GM13977 (cell line): ENCODE measurements around the gene DRC7.
A peak's percentile ranks its signal among the peaks of the same experiment; 100 is the strongest.

Experiments used
- DNase-seq: peaks from one replicate; pipeline ENCODE4 v3.0.0; 2012; ENCODE audit warnings: low spot score
- in situ Hi-C: fragments of 300-500 bp; cut with MboI; formaldehyde crosslinking; loops from one replicate; pipeline ENCODE4 v1.12.0; 2022; ENCODE audit warnings: low sequenced_read_pairs, low pct_unique_long_range_greater_than_20kb, mixed read lengths, inconsistent platforms; ENCODE audit not compliant: unreplicated experiment
- TF ChIP-seq, protein P1 (sequence below): IDR thresholded peaks from 2 replicates; pipeline ENCODE4 v1.5.1; 2012; ENCODE audit warnings: mild to moderate bottlenecking, control low read depth; ENCODE audit not compliant: insufficient read depth; ENCODE audit errors: extremely low read depth, missing control alignments

Gene DRC7

DNA sequence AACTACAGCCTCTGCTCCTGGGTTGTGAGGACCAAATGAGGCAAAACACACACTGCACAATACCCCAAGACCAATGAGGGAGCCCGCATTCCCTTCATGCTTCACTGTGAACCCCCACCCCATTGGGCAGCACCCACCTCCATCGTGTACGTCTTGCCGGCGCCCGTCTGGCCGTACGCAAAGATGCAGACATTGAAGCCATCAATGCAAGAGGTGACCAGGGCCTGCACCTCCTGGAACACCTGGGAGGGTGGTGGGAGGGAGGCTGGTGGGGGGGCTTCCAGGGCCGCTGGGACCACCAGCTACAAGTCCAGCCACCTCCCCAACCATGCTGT, 69.4 kb downstream of the DRC7 start:
- no peak for DNase-seq
- TF ChIP-seq, protein P1, sequence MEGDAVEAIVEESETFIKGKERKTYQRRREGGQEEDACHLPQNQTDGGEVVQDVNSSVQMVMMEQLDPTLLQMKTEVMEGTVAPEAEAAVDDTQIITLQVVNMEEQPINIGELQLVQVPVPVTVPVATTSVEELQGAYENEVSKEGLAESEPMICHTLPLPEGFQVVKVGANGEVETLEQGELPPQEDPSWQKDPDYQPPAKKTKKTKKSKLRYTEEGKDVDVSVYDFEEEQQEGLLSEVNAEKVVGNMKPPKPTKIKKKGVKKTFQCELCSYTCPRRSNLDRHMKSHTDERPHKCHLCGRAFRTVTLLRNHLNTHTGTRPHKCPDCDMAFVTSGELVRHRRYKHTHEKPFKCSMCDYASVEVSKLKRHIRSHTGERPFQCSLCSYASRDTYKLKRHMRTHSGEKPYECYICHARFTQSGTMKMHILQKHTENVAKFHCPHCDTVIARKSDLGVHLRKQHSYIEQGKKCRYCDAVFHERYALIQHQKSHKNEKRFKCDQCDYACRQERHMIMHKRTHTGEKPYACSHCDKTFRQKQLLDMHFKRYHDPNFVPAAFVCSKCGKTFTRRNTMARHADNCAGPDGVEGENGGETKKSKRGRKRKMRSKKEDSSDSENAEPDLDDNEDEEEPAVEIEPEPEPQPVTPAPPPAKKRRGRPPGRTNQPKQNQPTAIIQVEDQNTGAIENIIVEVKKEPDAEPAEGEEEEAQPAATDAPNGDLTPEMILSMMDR: no peak
- in situ Hi-C loops: no loop called here

DNA sequence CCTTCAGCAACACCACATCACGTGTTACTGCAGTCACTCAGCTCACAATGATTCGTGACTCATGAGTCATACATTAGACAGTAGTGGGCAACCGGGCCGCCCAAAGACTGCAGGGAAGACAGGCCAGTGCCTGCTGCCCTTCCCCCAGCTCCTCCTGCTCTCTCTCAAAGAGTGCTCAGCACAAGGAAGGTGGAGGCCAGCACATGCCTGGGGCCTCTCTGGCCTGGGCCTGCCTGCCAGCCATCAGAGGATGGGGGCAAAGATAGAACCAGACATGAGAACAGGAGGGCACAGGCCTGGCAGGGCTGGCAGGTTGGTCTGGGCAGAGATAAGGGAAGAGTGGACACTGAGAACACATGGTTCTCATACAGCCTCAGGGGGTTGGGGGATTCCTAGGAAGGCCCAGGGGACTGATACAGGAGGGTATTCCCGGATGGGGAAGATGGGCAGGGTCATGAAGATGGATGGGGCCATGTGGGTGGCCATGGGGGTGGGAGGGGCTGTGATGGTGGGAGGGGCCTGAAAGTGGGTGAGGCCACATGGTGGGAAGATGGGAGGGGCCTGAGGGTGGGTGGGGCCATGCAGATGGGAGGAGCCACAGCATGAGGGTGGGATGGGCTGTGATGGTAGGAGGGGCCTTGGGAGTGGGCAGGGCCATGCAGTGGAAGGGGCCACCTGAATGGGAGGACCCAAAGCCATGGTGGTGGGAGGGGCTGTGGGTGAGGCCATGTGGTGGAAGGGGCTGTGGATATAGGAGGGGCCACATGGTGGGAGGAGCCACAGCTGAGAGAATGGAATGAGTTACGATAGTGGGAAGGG, 69.9 kb downstream of the DRC7 start:
- in situ Hi-C loops: no loop called here
- TF ChIP-seq, protein P1: no peak
- DNase-seq: peak; percentile 69

DNA sequence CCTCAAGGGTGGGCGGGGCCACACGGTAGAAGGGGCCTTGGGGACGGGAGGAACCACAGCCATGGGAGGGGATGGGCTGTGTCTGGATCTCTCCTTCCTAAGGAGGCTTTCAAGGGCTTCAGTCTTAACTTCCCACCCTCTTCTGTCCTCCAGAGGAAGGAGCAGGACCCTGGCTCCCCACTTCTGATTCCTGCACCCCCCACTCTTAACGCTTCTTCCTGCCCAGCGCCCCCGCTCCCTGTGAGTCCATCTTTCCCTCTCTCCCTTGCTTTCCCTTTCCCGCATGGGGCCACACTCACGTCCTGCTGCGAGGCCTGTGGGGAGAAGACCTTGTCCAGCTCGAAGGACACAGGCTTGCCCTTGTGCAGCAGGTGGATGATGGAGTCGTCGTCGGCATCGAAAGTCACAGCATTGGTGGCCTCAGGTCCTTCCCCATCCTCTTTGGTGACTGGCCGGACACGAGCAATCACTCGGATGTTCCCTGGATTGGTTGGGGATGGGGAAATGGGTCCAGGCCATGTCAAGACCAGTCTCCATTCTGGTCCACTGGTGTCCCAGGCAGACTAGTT, 70.6 kb downstream of the DRC7 start:
- TF ChIP-seq, protein P1: no peak
- no peak for DNase-seq
- in situ Hi-C loops: no loop called here

DNA sequence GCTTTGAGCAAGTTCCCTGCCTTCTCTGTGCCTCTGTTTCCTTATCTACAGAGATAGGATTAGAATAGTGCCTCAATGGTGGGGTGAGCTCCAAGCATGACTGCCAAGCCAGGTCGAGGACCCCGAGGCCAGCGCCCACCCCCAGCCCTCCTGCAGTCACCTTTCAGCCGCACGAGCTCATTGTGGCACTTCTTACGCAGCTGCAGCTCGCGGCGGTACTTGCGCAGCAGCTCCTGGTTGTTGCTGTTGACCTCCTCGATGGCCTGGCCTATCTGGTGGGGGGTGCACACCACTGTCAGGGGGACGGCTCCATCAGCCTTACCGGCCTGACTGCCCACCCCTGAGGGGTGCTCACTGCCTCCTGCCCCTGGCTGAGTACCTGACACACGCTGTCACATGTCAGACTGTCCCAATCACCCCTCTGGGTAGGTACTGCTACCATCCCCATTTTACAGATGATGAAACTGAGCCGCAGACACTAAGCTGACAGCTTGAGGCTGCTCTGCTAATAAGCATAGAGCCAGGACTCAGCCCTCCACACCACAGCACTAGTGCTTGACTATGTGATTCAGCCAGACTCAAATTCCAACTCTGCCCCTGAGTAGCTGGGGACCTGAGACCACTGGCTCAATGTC, 72.2 kb downstream of the DRC7 start:
- TF ChIP-seq, protein P1: no peak
- DNase-seq: no peak

DNA sequence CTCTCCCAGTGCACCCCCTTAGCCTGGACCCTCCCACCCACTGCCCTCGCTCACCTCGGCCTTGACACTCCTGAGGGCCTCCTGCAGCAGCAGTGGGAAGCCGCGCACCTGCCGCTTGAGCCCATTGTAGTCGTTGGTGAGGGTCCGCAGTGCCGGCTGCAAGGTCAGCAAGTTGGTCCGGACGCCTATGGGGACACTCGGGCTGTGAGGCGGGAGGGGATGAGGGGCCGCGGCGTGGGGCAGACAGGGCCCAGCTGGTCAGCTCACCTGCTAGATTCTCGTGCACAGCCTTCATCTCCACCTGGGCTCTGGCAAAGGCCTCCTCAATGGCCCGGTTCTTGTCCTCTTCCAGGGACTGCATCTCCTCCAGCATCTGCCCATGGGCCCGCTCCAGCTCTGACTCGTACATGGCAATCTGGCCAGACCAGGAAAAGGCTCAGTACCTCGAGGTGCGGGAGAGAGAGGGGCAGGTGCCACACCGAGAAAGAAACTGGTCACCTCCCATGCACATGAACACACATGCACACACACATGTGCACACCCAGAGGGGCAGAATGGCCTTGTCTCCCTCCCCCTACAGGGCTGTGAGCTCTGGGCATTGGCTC, 75.0 kb downstream of the DRC7 start:
- in situ Hi-C loops: no loop called here
- TF ChIP-seq, protein P1: no peak
- DNase-seq: no peak

More for the DNA sequence above, 72.2 kb downstream of the DRC7 start:
- in situ Hi-C loops: no loop called here

DNA sequence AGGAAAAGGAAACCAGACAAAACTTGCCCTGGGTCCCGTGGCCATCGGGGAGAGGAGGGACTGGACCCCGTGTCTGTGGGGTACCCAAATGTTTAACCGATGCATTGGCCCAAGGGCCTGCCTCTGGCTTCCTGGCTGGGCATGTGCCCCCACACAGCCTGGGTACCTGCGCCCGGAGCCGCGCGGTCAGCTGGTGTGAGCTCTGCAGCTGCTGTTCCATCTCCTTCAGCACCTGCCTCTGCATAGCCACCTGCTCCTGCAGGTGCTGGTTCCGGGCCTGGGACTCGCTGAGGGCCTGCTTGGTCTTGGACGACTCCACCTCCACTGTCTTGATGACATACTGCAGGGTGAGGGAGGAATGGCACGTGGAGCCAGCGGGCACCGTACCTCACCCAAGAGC, 75.8 kb downstream of the DRC7 start:
- DNase-seq: no peak
- TF ChIP-seq, protein P1: no peak
- in situ Hi-C loops: no loop called here
